Measurements from ENCODE around the gene ZFAND2B. TPM values are rescaled to one million over a fixed set of nuclear protein-coding genes. Genes with fewer than 3 reads are reported as not detected.

The ZFAND2B gene
- total and polyA plus RNA-seq, 2 experiments from 2014 or later = 16.3 to 30.0 TPM

- Mint-ChIP-seq H3K4me3 (no peak overlapping the region), H3K27ac (no peak overlapping the region), H3K27me3 (ENCODE audit: insufficient read depth, low read depth, poor library complexity) (peaks cover 20% of the 10 kb centered on the region), H3K36me3 (ENCODE audit: low read depth) (peaks cover 8% of the 10 kb centered on the region), H3K4me1 (peaks cover 9% of the 10 kb centered on the region), H3K9me3 (no peaks in the 10 kb centered on the region)
- TF ChIP-seq CTCF (conservative IDR thresholded peaks at IDR 0.05; ENCODE audit: low read depth in 2 of 2) (no peak), REST (IDR thresholded peaks at IDR 0.05; ENCODE audit: unreplicated experiment) (no peak), ETS1 (IDR thresholded peaks at IDR 0.05) (no peak), EZH2phosphoT487 (IDR thresholded peaks at IDR 0.05; ENCODE audit: unreplicated experiment) (no peak), CREB1 (CRISPR knock-in tag; IDR thresholded peaks at IDR 0.05; ENCODE audit: low read depth) (no peak), EZH2 (IDR thresholded peaks at IDR 0.05; ENCODE audit: low read depth, unreplicated experiment) (no peak), ZNF114 (CRISPR knock-in tag; IDR thresholded peaks at IDR 0.05) (no peak), POLR2AphosphoS5 (IDR thresholded peaks at IDR 0.05; ENCODE audit: low read depth) (no peak), NANOG (IDR thresholded peaks at IDR 0.05; ENCODE audit: borderline replicate concordance) (no peak), ZNF331 (CRISPR knock-in tag; IDR thresholded peaks at IDR 0.05; ENCODE audit: low read depth) (no peak), ZNF462 (CRISPR knock-in tag; IDR thresholded peaks at IDR 0.05) (no peak), JUNB (IDR thresholded peaks at IDR 0.05; ENCODE audit: unreplicated experiment) (no peak), STAT1 (IDR thresholded peaks at IDR 0.05; ENCODE audit: unreplicated experiment) (no peak)
- Histone ChIP-seq H3K36me3 (ENCODE audit: insufficient read depth) (no peaks in the 10 kb centered on the region), H3K79me2 (replicated peaks; ENCODE audit: insufficient read depth) (no peaks in the 10 kb centered on the region), H4K20me1 (replicated peaks; ENCODE audit: insufficient read depth) (no peaks in the 10 kb centered on the region), H2AFZ (no peak overlapping the region), H3K4me2 (no peak overlapping the region), H3F3A (replicated peaks; ENCODE audit: low read depth) (no peaks in the 10 kb centered on the region), H3K27ac (ENCODE audit: low read depth) (no peak overlapping the region), H3K27me3 (ENCODE audit: insufficient read depth) (no peaks in the 10 kb centered on the region), H3K4me3 (no peak overlapping the region), H3K9me2 (ENCODE audit: insufficient read depth) (no peaks in the 10 kb centered on the region), H3K4me1 (ENCODE audit: insufficient read depth) (no peaks in the 10 kb centered on the region)
- DNase-seq (ENCODE audit: low spot score) (no peak), ATAC-seq (no peak)
Observed at GRCh38 chr2:219168932-219169331, 37.6 kb upstream of the ZFAND2B start.

Data from GM23338 (cell line).